Astrocyte (in vitro differentiated cells and primary cell): Measurements from ENCODE around the gene RALBP1. TPM values are rescaled to one million over a fixed set of nuclear protein-coding genes. Genes with fewer than 3 reads are reported as not detected.

Source experiments
- DNase-seq: peaks from one replicate; pipeline ENCODE4 v3.0.0-alpha.2; 2010; ENCODE audit warnings: low read depth
- FAIRE-seq: peaks from 2 replicates; lab custom pipeline; 2011; peaks lifted over from hg19 to GRCh38; lab: Jason Lieb, UNC
- H2AFZ ChIP-seq: 2 replicates; pipeline ENCODE4 v1.6.0; 2012; ENCODE audit warnings: low read depth, low read length, inconsistent platforms
- H3K27ac ChIP-seq: 2 replicates; pipeline ENCODE4 v1.5.1; 2011; ENCODE audit warnings: low read depth, low read length, inconsistent platforms
- H3K27me3 ChIP-seq: 2 replicates; pipeline ENCODE4 v1.6.0; 2011; ENCODE audit warnings: low read length, inconsistent platforms; ENCODE audit not compliant: insufficient read depth
- H3K36me3 ChIP-seq: 2 replicates; pipeline ENCODE4 v1.5.1; 2011; ENCODE audit warnings: low read length, inconsistent platforms; ENCODE audit not compliant: insufficient read depth
- H3K4me1 ChIP-seq: 2 replicates; pipeline ENCODE4 v1.5.1; 2011; ENCODE audit warnings: low read length, inconsistent platforms; ENCODE audit not compliant: insufficient read depth
- H3K4me2 ChIP-seq: 2 replicates; pipeline ENCODE4 v1.6.0; 2012; ENCODE audit warnings: low read length, inconsistent platforms
- H3K4me3 ChIP-seq: 2 replicates; pipeline ENCODE4 v1.5.1; 2011; ENCODE audit warnings: low read depth, mild to moderate bottlenecking, low read length, inconsistent platforms; ENCODE audit not compliant: insufficient read depth
- H3K79me2 ChIP-seq: 2 replicates; pipeline ENCODE4 v1.6.0; 2012; ENCODE audit warnings: mild to moderate bottlenecking, low read length, inconsistent platforms; ENCODE audit not compliant: insufficient read depth
- H3K9ac ChIP-seq: 2 replicates; pipeline ENCODE4 v1.6.0; 2012; ENCODE audit warnings: mild to moderate bottlenecking, low read length, inconsistent platforms
- H3K9me3 ChIP-seq: 2 replicates; pipeline ENCODE4 v1.5.1; 2012; ENCODE audit warnings: low read depth, mild to moderate bottlenecking, low read length, inconsistent platforms; ENCODE audit not compliant: insufficient read depth
- H4K20me1 ChIP-seq: 2 replicates; pipeline ENCODE4 v1.6.0; 2012; ENCODE audit warnings: low read length, inconsistent platforms; ENCODE audit not compliant: insufficient read depth
- H3K27ac Mint-ChIP-seq: one replicate; pipeline ENCODE4 v1.8.0; 2021; ENCODE audit warnings: mild to moderate bottlenecking, mixed read lengths; ENCODE audit not compliant: unreplicated experiment
- H3K27me3 Mint-ChIP-seq: one replicate; pipeline ENCODE4 v1.8.0; 2021; ENCODE audit warnings: low read depth, mixed read lengths; ENCODE audit not compliant: unreplicated experiment
- H3K36me3 Mint-ChIP-seq: one replicate; pipeline ENCODE4 v1.8.0; 2021; ENCODE audit warnings: low read depth, mixed read lengths; ENCODE audit not compliant: unreplicated experiment
- H3K4me1 Mint-ChIP-seq: one replicate; pipeline ENCODE4 v1.8.0; 2021; ENCODE audit warnings: low read depth, mixed read lengths; ENCODE audit not compliant: unreplicated experiment
- H3K4me3 Mint-ChIP-seq: one replicate; pipeline ENCODE4 v1.8.0; 2021; ENCODE audit warnings: mild to moderate bottlenecking, moderate library complexity, mixed read lengths; ENCODE audit not compliant: unreplicated experiment
- H3K9me3 Mint-ChIP-seq: one replicate; pipeline ENCODE4 v1.8.0; 2021; ENCODE audit warnings: mild to moderate bottlenecking, mixed read lengths; ENCODE audit not compliant: unreplicated experiment
- CTCF ChIP-seq: IDR thresholded peaks from 2 replicates; pipeline ENCODE4 v1.5.1; 2011; ENCODE audit warnings: low read depth, mild to moderate bottlenecking, inconsistent platforms, low read length, moderate library complexity; ENCODE audit not compliant: insufficient read depth
- EZH2 ChIP-seq: IDR thresholded peaks from 2 replicates; pipeline ENCODE4 v1.6.1; 2012; ENCODE audit warnings: mild to moderate bottlenecking, low read length, inconsistent platforms; ENCODE audit not compliant: insufficient read depth
- total RNA-seq: library from RNA; stranded (reverse); gene quantifications from 2 replicates; pipeline ENCODE4 v1.2.1, GENCODE V29; 2021

The RALBP1 gene
- total RNA-seq, 1 donor from 2014 or later: 57.5 TPM

DNA sequence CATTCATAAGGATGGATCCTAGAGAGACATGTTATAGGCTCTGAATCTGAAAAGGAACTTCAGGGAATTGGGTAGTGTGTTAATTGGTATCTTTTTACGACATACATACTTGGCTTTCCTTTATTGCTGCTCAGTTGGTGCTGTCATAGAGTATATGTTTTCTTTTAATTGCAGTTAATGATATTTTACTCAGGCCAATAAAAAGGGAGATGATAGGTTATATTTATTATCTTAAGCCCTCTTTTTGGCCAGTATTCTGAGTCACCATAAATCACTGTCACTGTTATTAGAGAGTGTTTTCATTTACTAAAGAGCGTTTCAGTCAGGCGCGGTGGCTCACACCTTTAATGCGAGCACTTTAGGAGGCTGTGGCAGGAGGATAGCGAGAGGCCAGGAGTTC lies 47.6 kb downstream of the RALBP1 start:
- DNase-seq (no peak), FAIRE-seq (no peak)
- H3K9me3 ChIP-seq: no peaks in the 10 kb centered on the region
- no peak overlapping the region for H3K4me2 ChIP-seq
- no peak overlapping the region for H3K9ac ChIP-seq
- peaks cover 3% of the 10 kb centered on the region for H4K20me1 ChIP-seq
- H3K79me2 ChIP-seq: no peaks in the 10 kb centered on the region
- Mint-ChIP-seq H3K27ac (no peak overlapping the region), H3K4me1 (no peaks in the 10 kb centered on the region), H3K9me3 (peaks cover 8% of the 10 kb centered on the region), H3K36me3 (peaks cover 38% of the 10 kb centered on the region), H3K27me3 (no peaks in the 10 kb centered on the region), H3K4me3 (no peak overlapping the region)
- H3K36me3 ChIP-seq: peaks cover 6% of the 10 kb centered on the region
- no peak for TF ChIP-seq CTCF
- TF ChIP-seq EZH2: no peak
- H3K4me3 ChIP-seq: no peak overlapping the region
- no peak overlapping the region for H2AFZ ChIP-seq
- H3K27ac ChIP-seq: no peak overlapping the region
- H3K4me1 ChIP-seq: no peaks in the 10 kb centered on the region
- no peaks in the 10 kb centered on the region for H3K27me3 ChIP-seq

DNA sequence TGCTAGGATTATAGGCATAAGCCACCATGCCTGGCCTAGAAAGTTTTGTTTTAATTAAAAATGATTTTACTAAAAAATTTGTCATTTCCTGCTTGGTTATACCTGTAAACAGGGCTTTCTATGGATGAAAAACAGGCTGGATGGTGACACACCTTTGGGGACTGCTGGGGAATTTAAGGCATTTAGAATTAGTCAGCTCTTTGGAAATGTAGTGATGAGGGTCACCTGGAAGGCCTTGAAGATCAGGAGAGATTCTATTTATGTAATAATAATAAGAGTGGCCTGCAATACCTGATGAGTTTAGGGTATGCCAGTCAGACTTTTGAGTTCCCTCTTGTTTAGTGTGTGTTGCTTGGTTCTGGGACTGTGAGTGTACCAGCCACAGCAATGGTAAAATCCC lies 51.1 kb downstream of the RALBP1 start:
- Histone ChIP-seq H3K27me3 (no peaks in the 10 kb centered on the region), H3K9me3 (no peaks in the 10 kb centered on the region), H3K27ac (no peak overlapping the region), H2AFZ (no peak overlapping the region), H3K79me2 (no peaks in the 10 kb centered on the region), H3K4me3 (no peak overlapping the region), H4K20me1 (no peaks in the 10 kb centered on the region), H3K4me1 (no peaks in the 10 kb centered on the region), H3K9ac (no peak overlapping the region), H3K4me2 (no peak overlapping the region), H3K36me3 (peaks cover 4% of the 10 kb centered on the region)
- Mint-ChIP-seq H3K27me3 (no peaks in the 10 kb centered on the region), H3K27ac (no peak overlapping the region), H3K9me3 (peaks cover 21% of the 10 kb centered on the region), H3K4me3 (no peak overlapping the region), H3K4me1 (peaks cover 2% of the 10 kb centered on the region), H3K36me3 (peaks cover 61% of the 10 kb centered on the region)
- TF ChIP-seq CTCF: no peak
- no peak for TF ChIP-seq EZH2
- DNase-seq (no peak), FAIRE-seq (no peak)

DNA sequence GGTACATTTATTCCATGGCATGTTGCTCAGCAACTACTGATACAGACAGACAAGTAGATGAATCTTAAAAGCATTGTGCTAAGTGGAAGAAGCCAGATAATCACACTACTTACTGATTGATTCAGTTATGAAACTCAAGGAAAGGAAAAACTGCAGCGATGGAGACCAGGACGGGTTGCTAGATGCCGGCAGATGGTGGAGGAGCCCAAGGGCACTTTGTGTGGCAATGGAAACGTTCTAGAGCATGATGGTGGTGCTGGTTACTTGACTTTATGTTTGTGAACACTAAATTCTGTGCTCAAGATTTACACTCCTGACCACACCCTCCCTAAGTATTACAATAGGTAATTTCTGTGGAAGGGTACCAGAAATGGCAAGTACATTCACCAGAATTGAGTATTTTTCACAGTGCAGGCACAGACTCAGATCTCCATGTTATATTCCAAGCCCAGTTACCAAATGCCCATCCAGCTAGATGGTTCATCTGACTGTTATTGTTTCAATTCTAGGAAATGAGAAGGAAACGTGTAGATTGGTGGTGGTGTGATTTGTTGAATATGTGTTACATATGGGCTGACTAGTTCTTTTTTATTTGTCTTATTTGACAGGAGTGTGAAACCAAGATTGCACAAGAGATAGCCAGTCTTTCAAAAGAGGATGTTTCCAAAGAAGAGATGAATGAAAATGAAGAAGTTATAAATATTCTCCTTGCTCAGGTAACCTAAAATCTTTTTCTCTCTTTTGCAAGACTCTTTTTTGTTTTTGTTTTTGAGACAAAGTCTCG lies 55.1 kb downstream of the RALBP1 start:
- no peak overlapping the region for H3K27ac ChIP-seq
- H3K79me2 ChIP-seq: no peaks in the 10 kb centered on the region
- TF ChIP-seq EZH2 (no peak), CTCF (no peak)
- H4K20me1 ChIP-seq: no peaks in the 10 kb centered on the region
- no peak for DNase-seq
- H3K4me3 ChIP-seq: no peak overlapping the region
- peaks cover 19% of the 10 kb centered on the region for H3K9me3 Mint-ChIP-seq
- no peak overlapping the region for H3K9ac ChIP-seq
- no peak for FAIRE-seq
- peaks cover 67% of the 10 kb centered on the region for H3K36me3 Mint-ChIP-seq
- no peaks in the 10 kb centered on the region for H3K27me3 ChIP-seq
- no peak overlapping the region for H3K4me3 Mint-ChIP-seq
- H3K9me3 ChIP-seq: no peaks in the 10 kb centered on the region
- no peak overlapping the region for H2AFZ ChIP-seq
- H3K4me1 ChIP-seq: no peaks in the 10 kb centered on the region
- H3K4me2 ChIP-seq: no peak overlapping the region
- no peaks in the 10 kb centered on the region for H3K27me3 Mint-ChIP-seq
- peaks cover 15% of the 10 kb centered on the region for H3K4me1 Mint-ChIP-seq
- peaks cover 3% of the 10 kb centered on the region for H3K36me3 ChIP-seq
- no peak overlapping the region for H3K27ac Mint-ChIP-seq
